GM21360 (cell line): ENCODE measurements around the gene CALML4.
"Not testable (repeated sequence)": the region's sequence is repeated elsewhere in the genome, so short reads cannot be mapped to it uniquely, and the experiment has no call there.

Experiments
- ATAC-seq: cut with Tn5 transposase; IDR thresholded peaks from one replicate; pipeline ENCODE4 v1.9.1; 2021; ENCODE audit warnings: mild to moderate bottlenecking, moderate library complexity; ENCODE audit not compliant: unreplicated experiment

Gene CALML4

GRCh38 chr15:68192804-68193486, 12.2 kb downstream of the CALML4 start:
- ATAC-seq: no peak

GRCh38 chr15:68192117-68192516, 13.0 kb downstream of the CALML4 start:
- no peak for ATAC-seq

- no peak for ATAC-seq
These were observed 13.6 kb downstream of the CALML4 start for GRCh38 chr15:68191555-68191954.

GRCh38 chr15:68190048-68190447, 15.1 kb downstream of the CALML4 start:
- ATAC-seq: no peak

GRCh38 chr15:68188647-68189046, 16.5 kb downstream of the CALML4 start:
- no peak for ATAC-seq

- no peak for ATAC-seq
These were observed 17.6 kb downstream of the CALML4 start for GRCh38 chr15:68187559-68187958.

GRCh38 chr15:68186671-68187397, 18.3 kb downstream of the CALML4 start:
- no peak for ATAC-seq

GRCh38 chr15:68184616-68185480, 20.3 kb downstream of the CALML4 start:
- no peak for ATAC-seq

- ATAC-seq: no peak
These were observed 21.4 kb downstream of the CALML4 start for GRCh38 chr15:68183616-68184315.

- no peak for ATAC-seq
These were observed 27.4 kb downstream of the CALML4 start for GRCh38 chr15:68177742-68178141.

- ATAC-seq: no peak
These were observed 28.5 kb downstream of the CALML4 start for GRCh38 chr15:68176601-68177000.

- ATAC-seq: no peak
These were observed 29.6 kb downstream of the CALML4 start for GRCh38 chr15:68175526-68175925.

GRCh38 chr15:68173119-68173518, 32.0 kb downstream of the CALML4 start:
- no peak for ATAC-seq

GRCh38 chr15:68172037-68172436, 33.1 kb downstream of the CALML4 start:
- ATAC-seq: not testable (repeated sequence)

GRCh38 chr15:68166847-68167246, 38.3 kb downstream of the CALML4 start:
- ATAC-seq: no peak

- no peak for ATAC-seq
These were observed 41.9 kb downstream of the CALML4 start for GRCh38 chr15:68163191-68163590.

- ATAC-seq: no peak
These were observed 47.0 kb downstream of the CALML4 start for GRCh38 chr15:68158046-68158628.

- no peak for ATAC-seq
These were observed 48.1 kb downstream of the CALML4 start for GRCh38 chr15:68157074-68157473.

- no peak for ATAC-seq
These were observed 50.1 kb downstream of the CALML4 start for GRCh38 chr15:68154923-68155559.

- no peak for ATAC-seq
These were observed 52.8 kb downstream of the CALML4 start for GRCh38 chr15:68152342-68152741.
